ENCODE data around the gene MGAT4B.

MGAT4B gene

GRCh38 chr5:179767496-179768100 lies 39.1 kb downstream of the MGAT4B start:
- no peak for DNase-seq

DNA sequence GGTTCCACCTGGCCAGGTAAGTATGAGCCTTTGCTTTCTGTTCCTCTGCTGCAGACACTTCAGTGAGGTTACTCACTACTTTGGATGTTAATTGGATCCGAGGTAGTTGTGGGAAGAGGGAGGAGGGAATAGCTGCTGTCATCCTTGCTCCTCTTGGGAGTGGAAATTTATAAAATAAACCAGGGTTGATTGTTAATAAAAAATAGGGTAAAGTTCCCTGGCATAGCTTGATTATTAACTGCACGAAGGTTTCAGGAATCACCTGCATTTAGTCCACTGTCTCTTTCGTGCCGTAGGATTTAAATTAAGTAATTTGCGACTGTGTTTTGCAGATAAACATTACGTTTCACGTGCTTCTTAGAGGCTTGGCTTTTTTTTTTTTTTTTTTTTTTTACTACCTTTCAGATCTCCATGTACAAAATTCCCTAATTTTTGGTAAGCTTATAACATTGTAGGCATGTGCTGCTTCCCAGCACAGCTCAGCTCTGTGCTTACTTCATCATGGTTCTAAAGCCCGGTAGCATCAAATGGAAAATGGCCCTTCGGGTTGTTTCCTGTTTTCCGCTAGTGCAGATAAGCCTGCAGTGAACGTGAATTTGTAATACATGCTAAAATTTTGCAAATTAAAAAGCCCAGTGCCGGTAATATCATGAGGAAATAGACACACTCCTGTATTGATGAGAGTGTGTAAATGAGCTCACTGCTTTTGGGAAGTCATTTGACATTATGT lies 39.8 kb downstream of the MGAT4B start:
- no peak for DNase-seq

- DNase-seq, result no peak
Observed at GRCh38 chr5:179766021-179766725, 40.5 kb downstream of the MGAT4B start.

DNA sequence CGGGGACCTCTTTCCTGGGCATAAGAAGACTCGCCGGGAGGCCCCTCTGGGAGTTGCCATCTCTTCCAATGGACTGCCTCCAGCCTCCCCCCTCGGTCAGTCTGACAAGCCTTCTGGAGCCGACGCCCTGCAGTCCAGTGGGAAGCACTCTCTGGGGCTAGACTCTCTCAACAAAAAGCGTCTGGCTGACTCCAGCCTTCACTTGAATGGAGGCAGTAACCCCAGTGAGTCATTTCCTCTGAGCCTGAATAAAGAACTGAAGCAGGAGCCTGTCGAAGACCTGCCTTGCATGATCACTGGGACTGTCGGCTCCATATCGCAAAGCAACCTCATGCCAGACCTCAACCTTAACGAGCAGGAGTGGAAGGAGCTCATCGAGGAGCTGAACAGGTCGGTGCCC lies 41.3 kb downstream of the MGAT4B start:
- no peak for DNase-seq

GRCh38 chr5:179764056-179764455 lies 42.6 kb downstream of the MGAT4B start:
- DNase-seq, result no peak

- DNase-seq, result peak; percentile 55 to 72
Observed at GRCh38 chr5:179763215-179763945, 43.3 kb downstream of the MGAT4B start.

- no peak for DNase-seq
Observed at GRCh38 chr5:179762781-179763176, 43.9 kb downstream of the MGAT4B start.

- peak; percentile 9 to 35 for DNase-seq
Observed at GRCh38 chr5:179762079-179762780, 44.4 kb downstream of the MGAT4B start.

GRCh38 chr5:179759581-179760551 lies 46.8 kb downstream of the MGAT4B start:
- no peak for DNase-seq

DNA sequence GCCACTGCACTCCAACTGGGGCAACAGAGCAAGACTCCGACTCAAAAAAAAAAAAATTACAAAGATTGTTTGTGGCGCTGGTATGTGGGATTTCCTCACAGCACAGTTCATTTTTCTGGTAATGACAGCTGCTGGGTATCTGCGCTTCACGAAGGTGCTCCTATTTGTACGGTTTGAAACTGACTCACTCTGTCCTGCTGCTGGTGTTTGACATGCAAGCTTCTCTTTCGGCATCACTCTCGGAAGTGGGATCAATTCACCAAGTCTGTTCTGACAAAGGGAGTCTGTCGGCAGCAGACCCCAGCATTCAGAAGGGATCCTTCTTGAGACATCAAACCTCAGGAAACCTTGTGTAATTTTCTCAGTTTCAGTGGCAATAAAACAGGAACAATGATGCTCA lies 47.7 kb downstream of the MGAT4B start:
- no peak for DNase-seq

- no peak for DNase-seq
Observed at GRCh38 chr5:179755022-179755421, 51.6 kb downstream of the MGAT4B start.

GRCh38 chr5:179753971-179754370 lies 52.7 kb downstream of the MGAT4B start:
- DNase-seq, result no peak

GRCh38 chr5:179749857-179750508 lies 56.7 kb downstream of the MGAT4B start:
- no peak for DNase-seq

- no peak for DNase-seq
Observed at GRCh38 chr5:179747811-179748210, 58.9 kb downstream of the MGAT4B start.
